HTR-8/SVneo (cell line): Measurements from ENCODE around the gene LRRC8C.
"Not testable (repeated sequence)": the region's sequence is repeated elsewhere in the genome, so short reads cannot be mapped to it uniquely, and the experiment has no call there.

Experiments
- DNase-seq: peaks from one replicate; pipeline ENCODE4 v3.0.0; 2011; ENCODE audit warnings: low spot score, mixed read lengths; ENCODE audit not compliant: insufficient read length
- FAIRE-seq: peaks from 2 replicates; lab custom pipeline; 2011; peaks lifted over from hg19 to GRCh38; lab: Jason Lieb, UNC

Gene LRRC8C

DNA sequence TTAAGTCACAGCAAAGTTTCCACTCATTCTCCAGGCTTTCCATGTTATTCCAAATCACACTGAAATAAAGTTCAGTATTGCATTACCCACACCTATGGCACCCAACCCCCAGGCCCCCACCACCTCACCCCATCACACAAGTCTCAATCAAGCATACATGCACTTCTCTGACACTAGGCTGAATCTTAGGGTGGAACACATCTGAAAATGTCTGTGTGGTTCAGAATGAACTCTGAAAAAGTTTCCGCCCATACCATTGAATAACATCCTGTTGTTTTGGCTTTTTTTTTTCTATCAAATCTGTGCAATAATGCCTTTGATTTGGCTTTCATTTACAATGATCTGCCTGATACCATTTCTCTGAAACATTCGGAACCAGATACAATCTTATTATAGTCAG, 25.8 kb upstream of the LRRC8C start:
- DNase-seq (no peak), FAIRE-seq (no peak)

DNA sequence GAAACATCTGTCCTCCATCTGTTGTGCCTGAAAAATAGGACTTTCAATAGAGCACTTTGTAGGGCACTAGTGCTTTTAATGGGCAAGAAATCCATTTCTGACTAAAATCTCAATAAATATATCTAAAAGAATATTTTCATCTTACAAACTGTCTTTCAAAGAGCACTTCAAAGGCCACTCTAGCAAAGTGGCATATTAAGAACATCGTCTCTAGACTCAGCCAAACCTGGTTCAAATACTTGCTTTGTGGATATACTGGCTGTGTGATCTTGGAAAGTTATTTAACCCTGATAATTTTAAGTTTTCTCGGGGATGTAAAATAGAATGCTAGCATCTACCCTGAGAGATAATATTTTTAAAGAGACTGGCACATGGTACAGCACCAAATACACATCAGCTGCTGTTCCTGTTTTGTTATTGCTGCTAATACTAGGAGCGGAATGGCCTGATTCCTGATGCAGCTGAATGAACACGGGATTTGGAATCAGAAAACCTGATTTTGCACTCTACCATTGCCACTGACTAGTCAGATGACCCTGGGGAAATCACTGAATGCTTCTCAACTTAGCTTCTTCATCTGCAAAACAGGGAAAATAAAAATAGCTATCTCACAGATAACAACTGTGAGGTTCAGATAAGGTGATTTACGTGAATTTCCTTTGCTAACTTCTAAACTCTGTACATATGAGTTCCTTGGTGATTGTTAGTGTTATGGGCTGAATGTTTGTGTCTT, 25.2 kb upstream of the LRRC8C start:
- no peak for FAIRE-seq

DNA sequence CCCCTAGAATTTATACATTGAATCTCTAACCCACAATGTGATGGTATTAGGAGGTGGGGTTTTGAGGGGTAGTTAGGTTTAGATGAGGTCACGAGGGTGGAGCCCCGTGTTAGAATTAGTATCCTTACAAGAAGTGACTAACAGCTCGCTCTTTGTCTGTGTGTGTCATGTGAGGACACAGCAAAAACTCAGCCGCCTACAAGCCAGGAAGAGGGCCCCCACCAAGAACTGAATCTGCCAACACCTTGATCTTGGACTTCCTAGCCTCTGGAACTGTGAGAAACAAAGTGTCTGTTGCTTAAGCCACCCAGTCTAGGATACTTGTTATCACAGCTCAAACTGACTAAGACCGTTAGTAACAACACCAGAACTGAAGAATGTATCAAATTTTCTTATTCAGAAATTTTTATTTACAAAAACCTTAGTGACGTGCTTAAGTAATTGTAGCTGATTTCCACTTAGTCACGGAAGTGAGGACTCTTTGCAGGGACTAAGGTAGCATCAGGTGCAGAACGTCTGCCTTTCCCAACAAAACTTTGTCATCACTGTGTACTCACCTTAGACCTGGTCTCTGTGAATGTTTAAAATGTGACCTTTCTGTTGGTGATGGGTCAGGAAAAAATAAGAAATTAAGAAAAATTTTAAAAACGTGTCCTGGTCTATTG, 24.5 kb upstream of the LRRC8C start:
- FAIRE-seq (no peak), DNase-seq (no peak)

More for the DNA sequence above, 25.2 kb upstream of the LRRC8C start:
- no peak for DNase-seq

DNA sequence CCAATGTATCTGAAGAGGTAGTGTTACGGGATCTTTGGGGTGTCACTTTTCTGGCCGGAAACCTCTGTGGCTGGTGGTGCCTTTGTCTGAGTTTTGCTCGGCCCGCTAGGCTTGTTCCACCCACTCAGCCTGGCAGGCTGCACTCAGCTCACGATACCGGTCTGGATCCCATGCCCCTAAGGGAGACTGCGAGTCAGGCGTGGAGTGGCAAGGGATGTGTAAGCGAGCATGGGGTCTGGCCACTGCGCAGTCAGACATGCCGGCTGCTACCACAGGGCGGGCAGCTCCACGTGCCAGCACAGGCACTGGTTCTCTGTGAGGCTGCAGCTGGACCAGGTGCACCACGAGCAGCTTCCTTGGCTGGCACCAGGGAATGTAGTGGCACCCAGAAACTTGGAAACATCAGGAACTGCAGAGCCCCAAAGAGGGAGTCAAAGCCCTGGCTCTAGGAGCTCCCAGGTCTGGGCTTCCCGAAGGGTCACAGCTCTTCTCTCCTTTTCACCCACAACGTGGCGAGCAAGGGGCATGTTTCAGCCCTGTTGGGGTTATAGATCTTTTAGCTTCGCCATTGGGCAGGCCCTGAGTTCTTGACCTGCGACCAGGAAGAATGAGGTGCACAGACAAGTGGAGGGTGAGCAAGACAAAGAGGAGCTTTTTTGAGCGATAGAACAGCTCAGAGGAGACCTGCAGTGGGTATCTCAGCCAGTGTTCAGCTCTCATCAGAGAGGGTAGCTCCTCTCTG, 23.8 kb upstream of the LRRC8C start:
- FAIRE-seq (no peak), DNase-seq (no peak)

DNA sequence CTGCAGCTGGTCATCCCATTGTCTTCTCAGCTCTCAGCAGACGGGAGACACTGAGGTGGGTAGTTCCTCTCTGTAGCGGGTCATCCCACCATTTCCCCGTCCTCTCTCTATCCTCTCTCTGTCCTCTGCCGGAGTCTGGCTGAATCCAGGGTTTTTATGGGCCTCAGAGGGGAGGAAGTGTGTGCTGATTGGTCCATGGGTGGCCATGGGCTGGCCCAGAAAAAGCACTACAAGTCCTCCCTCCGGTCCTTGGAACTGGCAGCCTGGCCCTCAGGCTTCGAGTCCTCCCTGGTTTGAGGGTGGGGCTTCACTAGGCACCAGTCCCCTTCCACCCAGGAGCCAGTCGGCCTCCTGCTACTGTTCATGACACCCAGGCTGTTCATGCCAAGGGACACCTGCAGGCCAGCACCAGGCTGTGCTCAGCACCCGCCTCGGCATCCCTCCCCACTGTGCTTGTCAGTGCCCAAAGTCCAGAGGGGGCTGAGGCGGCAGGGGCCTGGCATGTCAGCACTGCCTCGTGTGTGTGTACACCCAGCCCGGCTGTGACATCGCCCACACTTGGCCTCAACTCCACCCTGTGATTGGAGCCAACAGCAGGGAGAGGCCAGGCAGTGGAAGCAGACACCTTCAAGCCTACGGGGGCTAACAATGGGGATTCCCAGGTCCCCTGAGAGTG, 23.0 kb upstream of the LRRC8C start:
- FAIRE-seq = no peak
- no peak for DNase-seq

DNA sequence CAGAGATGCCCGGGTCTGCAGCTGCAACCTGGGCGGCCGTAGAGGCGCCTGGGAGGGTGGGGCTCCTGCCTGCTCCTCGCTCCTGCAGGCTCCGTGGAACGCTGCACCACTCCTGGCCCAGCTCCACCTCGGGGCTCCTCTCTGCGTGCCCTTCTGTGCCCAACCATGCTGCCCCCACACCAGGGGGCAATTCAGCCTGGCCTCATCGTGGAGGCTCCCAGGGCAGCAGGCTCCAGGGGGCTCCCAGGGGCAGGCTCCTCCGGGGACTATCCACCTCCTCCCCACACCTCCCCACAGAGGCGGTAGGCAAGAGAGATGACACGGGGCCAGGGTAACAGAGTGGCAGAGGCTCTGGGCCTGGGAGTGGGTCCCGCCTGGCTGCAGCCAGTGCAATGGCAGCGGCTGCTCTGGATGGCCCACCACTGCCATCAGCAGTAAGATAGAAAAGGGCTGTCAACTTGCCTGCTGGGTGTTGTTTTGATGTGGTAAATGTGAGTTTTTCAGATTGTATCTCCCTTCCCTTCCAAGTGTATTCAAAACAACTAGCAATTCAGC, 22.4 kb upstream of the LRRC8C start:
- FAIRE-seq = no peak

DNA sequence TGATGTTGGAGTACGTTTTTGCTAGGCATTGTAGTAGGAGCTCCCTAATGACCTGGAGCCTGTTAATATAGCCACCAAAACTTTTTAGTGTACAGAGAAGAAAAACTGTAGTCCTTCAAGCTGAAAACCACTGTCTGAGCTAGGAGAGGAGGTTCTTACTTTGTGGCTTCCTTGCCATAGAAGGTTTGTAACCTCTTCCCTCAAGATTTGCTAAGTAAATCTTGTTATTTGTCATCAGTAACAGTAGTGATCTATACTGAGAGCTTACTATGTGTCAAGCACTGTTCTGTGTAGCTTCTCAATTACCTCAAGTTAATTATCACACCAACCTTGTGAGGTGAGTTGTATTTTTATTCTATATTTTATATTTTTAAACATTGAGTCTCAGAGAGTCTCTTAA, 21.2 kb upstream of the LRRC8C start:
- FAIRE-seq = no peak
- DNase-seq = no peak

More for the DNA sequence above, 22.4 kb upstream of the LRRC8C start:
- DNase-seq = no peak

DNA sequence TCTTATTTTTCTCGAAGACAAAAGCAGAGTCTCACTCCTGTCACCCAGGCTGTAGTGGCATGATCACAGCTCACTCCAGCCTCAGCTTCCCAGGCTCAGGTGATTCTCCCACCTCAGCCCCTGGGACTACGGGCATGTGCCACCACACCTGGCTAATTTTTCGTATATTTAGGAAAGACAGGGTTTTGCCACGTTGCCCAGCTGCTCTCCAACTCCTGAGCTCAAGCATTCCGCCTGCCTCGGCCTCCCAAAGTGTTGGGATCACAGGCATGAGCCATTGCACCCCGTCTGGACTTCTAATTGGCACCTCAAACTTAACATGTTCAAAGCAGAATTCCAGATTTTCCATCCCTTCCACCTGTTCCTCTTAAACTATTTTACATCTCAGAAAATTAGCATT, 19.0 kb upstream of the LRRC8C start:
- no peak for DNase-seq
- no peak for FAIRE-seq

DNA sequence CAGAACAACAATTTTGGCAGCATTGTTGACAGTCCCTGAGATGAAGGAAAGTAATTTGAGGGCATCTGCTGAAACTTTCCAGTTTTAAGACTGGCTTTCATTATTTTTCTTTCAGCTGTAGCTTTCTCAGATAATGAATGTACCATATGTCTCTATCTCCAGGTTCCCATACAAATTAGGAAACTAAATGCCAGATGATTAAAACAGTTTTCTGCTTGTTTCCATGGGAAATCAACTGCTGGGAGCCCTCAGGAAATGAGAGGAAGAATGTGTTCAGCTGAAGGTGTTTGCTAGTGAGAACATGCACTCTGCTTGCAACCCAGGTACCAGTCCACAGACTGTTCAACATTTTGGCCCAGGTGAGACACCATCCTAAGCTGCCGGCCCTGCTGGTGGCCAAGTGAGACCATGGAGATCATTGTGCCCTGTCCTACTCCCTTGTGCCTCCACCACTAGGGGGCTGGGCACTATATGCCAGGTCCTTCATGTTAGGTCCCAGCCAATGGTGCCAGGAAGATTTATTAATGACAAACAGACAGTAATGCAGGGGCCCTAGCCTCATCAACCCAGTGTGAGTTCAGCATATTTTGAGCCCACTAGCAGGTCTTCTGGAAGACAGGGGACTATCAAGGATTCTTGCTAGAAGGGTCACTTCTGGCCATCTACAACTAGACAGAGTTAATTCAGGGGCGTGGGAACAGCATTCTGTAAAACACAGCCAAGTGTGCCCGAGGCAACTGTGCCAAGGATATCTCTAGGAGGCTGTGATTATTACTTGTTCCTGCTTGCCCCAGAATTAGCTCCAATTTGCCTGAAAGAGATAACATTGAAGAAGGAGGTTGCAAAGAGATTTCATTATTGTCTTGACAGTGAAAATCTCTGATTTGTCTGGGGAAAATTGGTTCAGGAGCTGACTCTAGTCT, 17.0 kb upstream of the LRRC8C start:
- DNase-seq (no peak), FAIRE-seq (no peak)

DNA sequence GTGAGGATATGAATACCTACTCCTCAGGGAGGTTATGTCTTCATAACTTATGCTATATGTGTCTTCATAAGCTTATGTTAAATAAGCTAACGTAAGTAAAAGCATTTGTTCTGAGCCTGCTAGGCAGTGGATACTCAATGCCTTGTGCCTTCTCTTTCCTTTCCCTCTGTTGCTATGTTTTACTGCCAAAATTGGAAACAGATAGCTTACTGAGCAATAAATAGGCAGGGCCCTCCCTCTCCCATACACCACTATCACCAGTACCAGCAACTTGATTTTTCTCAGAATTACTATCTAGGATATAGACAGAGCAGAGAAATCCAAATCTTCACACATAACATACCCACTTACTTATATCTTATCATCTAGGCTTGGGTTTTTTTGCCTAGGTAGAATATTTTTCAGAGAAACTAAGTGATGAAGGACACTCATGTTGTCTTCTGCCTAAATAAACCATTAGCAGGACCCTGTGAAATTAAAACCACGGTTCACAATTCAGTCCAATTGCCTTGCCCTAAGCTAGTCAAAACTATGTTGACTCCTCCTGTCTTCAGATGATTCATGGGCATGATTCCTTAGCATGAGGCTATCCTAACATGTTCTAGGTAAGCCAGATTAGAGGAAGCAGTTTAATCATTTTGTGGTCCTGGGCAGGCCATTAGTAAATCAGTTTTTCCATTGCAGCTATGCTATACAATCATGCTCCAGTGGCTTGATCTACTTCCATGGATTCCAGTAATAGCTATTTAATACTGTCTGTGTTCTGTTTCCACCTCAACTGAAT, 15.9 kb upstream of the LRRC8C start:
- no peak for DNase-seq
- no peak for FAIRE-seq

DNA sequence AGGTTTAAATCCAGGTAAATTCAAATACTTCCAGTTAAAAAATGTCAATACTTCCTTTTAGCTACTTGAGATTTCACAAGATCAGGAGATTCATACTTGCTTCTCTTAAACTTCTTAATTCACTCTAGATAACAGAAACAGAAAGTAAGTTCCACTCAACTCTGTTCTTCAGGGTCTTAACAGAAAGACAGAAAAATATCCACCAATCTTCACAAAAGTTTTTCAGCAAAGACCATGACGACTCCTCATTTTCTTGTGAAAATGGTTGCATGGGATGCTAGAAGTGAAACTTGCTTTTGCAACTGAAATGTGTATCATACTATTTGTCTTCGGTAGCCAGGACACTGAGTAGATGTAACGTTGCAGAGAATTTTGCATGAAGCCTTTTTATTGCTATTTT, 12.3 kb upstream of the LRRC8C start:
- no peak for FAIRE-seq

DNA sequence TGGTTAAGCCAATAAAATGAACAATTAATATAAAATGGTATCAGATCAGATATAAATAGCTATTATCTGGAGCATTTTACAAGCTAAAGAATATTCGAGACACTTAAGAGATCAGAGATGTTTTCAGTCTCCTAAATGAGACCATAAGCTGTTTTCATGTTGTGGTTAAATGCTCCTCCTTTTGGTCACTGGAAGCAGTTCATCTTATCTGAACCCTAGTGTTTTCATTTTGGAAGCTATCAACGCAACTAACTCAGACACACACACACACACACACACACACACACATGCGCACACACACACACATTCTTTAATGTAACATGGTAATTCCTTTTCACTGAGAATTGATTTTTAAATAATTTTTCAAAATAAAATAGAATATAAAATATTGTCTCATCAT, 10.0 kb upstream of the LRRC8C start:
- FAIRE-seq (no peak), DNase-seq (no peak)

More for the DNA sequence above, 12.3 kb upstream of the LRRC8C start:
- DNase-seq = no peak

DNA sequence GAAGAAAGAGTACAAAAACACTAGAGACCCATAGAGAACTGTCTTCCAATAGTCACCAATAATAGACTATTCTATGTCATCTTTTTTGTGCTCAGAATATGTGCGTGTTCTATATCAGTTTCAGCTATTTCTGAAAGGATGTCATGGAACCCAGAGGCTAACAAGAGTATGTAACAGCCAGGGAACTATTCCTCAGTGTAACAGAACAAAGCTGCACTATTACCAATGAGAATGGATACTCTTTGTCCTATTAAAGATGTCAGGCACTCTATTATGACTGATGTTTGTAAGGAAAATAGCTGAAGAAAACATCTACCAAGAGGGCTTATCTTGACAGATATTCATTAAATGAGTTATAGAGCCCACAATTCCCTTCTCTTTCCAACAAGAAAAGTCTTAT, 8.6 kb upstream of the LRRC8C start:
- FAIRE-seq = no peak
- no peak for DNase-seq

DNA sequence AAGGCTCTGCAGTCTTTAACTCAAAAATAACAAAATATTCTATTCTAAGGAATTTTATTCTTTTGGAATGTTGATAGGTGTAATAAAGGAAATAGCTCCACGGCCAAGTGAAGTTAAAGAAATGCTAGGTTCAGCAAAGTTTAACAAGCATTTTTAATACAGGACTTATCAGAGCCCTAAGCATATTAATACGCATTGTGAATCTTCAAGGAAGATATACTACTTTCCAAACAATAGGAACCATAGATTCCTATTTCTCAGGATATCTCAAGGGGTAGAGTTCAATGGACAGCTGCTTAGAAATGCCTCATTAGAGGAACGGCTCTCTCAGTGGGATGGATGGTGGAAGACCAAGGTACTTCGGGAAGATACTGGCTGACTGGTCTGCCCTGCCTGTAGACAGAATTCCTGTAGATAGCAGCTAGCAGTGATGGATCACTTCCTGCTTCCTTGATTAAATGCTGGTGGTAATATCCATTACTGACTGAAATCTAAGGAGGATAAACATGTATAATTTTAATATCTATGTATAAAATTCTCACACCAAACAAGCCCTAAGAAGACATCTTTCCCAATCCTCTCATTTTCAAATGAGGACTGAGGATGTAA, 8.1 kb upstream of the LRRC8C start:
- no peak for DNase-seq
- FAIRE-seq = no peak

DNA sequence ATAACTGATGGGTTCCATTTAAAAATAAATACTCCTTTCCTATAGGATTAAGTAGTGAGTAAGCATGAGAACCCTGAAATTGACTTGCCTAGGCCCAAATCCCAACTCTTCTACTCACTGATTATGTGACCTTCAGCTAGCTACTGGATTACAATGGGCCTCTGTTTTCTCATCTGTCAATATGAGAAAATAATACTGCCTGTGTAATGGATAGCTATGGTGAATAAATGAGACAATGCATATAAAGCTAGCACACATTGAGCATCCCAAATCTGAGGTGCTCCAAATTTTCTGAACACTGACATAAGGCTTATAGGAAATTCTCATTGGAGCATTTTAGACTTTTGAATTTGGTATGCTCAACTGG, 5.3 kb upstream of the LRRC8C start:
- DNase-seq = no peak
- no peak for FAIRE-seq

DNA sequence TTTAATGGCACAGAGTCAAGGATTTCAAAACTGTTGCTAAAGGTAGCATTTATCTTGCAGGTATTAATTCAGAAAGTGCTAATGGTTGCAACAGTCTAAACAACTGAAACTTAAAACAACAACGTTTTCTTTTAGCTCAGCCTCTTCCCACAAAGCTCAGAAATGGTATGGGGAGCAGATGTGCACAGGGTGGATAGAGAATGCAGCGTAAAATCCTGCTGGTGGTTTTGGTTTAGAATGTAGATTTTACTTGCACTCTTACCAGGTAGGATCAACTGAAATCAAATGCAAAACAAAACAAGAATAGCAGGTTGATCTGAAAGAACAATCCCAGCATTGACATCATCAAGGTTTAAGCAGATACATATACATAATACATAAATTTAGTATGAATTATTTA, 3.8 kb upstream of the LRRC8C start:
- no peak for DNase-seq
- FAIRE-seq = no peak

DNA sequence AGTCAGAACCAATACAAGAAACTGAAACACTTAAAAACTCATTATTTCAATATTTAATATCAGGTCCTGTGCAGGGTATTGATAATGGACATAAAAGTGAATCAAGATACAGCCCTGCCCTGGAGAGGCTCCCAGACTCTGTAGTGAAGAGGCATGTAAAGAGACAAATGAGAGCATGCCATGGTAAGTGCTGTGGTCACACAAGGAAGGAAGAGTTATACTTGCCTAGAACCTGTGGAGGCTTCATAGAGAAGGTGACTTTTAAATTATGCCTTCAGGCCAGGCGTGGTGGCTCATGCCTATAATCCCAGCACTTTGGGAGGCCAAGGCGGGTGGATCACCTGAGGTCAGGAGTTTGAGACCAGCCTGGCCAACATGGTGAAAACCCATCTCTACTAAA, 3.3 kb upstream of the LRRC8C start:
- DNase-seq, FAIRE-seq: not testable (repeated sequence)

DNA sequence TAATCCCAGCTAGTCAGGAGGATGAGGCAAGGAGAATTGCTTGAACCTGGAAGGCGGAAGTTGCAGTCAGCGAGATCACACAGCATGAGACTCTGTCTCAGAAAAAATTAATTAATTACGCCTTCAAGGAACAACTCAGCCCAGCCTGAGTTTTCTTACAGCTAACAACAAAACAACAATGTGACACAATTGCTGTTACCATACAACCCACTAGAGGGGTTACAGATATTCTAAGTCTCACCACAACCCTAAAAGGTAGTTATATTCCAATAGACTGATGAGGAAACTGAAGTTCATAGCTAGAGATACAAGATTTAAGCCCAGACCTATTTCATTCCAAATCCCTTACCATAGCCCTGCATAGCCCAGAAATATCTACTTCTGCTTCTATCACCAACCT, 2.9 kb upstream of the LRRC8C start:
- no peak for FAIRE-seq
- no peak for DNase-seq
